GM21381 (cell line): Measurements from ENCODE around the gene DOCK4.
"Not testable (repeated sequence)": the region's sequence is repeated elsewhere in the genome, so short reads cannot be mapped to it uniquely, and the experiment has no call there.

ENCODE experiments used
- ATAC-seq: cut with Tn5 transposase; IDR thresholded peaks from one replicate; pipeline ENCODE4 v1.9.1; 2021; ENCODE audit warnings: mild to moderate bottlenecking, moderate library complexity; ENCODE audit not compliant: unreplicated experiment

The DOCK4 gene

GRCh38 chr7:111914291-111914690, 291.9 kb downstream of the DOCK4 start:
- ATAC-seq, result no peak

GRCh38 chr7:111911166-111911961, 294.8 kb downstream of the DOCK4 start:
- ATAC-seq, result no peak

DNA sequence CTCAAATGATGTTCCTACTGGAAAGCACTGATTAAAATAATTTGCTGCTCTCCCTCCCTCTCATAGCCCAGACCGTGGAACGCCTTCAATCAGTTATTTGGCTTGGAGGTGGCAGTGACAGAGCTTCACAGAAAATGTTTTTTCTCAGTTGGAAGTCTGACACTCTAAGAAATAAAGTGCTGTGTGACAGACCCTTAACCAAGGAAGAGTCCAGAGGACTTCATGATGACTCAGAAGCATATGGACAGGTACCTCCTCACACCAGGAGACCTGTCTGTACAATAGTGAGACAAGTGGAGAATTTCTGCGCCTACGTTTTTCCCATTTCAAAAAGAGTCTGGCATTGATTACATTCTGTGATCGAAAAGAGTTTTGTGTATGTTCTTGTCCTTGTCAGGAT, 295.5 kb downstream of the DOCK4 start:
- ATAC-seq, result no peak

DNA sequence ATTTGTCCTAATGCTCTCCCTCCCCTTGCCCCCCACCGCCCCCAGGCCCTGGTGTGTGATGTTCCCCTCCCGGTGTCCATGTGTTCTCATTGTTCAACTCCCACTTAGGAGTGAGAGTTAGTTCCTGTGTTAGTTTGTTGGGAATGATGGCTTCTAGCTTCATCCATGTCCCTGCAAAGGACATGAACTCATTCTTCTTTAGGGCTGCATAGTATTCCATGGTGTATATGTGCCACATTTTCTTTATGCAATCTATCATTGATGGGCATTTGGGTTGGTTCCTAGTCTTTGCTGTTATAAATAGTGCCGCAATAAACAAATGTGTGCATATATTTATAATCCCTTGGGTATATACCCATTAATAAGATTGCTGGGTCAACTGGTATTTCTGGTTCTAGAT, 297.5 kb downstream of the DOCK4 start:
- not testable (repeated sequence) for ATAC-seq

GRCh38 chr7:111903797-111904196, 302.4 kb downstream of the DOCK4 start:
- no peak for ATAC-seq

- ATAC-seq, result no peak
Measured at GRCh38 chr7:111903016-111903415, 303.2 kb downstream of the DOCK4 start.

DNA sequence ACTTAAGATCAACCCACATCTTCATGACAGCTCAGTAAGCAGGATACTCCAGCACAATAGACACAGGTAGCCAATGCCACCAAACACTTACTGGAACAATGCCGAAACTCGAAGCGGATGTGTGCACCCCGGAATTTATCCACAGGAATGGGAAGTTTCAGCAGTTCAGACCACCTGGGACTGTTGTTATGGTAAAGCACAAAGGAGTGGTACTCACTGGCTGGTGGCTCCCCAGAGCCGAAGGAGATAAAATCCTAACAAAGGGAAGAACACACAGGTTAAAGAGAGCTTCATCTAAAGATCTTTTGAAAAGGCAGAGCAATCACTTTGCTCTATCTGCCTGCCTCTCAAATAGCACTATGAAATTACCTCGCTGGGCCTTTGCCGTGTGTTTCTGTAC, 305.9 kb downstream of the DOCK4 start:
- ATAC-seq, result no peak

DNA sequence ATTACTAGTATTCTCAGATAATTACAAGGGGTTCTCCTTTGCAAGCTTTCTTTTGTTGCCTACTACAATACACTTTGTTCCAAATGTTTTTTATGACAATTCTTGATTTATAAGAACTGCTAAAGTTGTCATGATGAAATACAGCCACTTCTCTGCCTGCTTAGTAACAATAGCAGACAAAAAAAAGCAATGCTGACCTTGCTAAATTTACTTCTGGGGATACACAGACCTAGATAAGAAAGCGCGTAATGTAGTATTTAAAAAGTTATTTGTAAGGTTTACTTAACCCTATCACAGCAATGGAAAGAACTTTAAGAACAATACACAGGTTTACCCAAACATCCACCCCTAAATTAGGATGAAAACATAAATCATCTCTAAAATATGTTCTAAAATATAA, 311.1 kb downstream of the DOCK4 start:
- ATAC-seq, result no peak

DNA sequence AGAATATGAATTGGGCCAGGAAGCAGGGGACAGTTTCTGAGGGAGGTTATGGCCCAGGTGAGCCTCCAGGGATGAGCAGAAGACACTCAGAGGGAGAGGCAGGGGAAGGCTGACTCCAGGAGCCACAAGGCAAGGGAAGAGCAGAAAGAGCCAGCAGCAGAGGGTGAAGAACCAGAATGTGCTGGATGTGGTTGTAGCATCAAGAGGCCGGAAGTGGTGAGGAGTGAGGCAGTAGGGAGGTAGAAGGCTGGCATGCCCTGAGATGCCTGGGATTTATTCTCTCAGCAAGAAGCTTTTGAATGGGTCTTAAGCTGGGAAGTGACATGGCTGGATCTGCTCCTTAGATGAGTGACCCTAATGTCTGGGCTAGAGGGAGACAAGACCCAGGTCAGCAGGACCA, 311.7 kb downstream of the DOCK4 start:
- ATAC-seq, result no peak

GRCh38 chr7:111893190-111893589, 313.0 kb downstream of the DOCK4 start:
- no peak for ATAC-seq

GRCh38 chr7:111892588-111892987, 313.6 kb downstream of the DOCK4 start:
- ATAC-seq, result no peak

- ATAC-seq, result no peak
Measured at GRCh38 chr7:111887734-111888133, 318.5 kb downstream of the DOCK4 start.

- no peak for ATAC-seq
Measured at GRCh38 chr7:111886233-111886632, 320.0 kb downstream of the DOCK4 start.

DNA sequence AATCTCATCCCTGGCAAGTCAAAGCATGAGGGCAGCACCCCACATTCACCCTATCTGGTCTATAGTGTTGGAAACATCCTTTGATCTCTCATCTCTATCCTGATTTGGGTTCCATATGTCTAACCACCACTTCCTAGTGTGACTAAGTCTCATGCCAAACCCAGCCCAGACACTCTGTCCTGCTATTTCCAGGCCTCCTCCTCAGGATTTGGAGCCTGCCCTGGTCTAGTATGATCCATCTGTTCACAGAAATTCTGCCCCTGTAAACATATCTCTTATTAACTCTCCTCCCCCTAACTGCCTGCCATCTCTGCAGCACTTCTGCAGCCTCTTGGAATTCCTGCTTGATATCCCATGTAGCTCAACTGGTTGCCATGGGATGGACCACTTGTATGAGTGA, 323.0 kb downstream of the DOCK4 start:
- no peak for ATAC-seq

- ATAC-seq, result no peak
Measured at GRCh38 chr7:111878785-111879184, 327.4 kb downstream of the DOCK4 start.

DNA sequence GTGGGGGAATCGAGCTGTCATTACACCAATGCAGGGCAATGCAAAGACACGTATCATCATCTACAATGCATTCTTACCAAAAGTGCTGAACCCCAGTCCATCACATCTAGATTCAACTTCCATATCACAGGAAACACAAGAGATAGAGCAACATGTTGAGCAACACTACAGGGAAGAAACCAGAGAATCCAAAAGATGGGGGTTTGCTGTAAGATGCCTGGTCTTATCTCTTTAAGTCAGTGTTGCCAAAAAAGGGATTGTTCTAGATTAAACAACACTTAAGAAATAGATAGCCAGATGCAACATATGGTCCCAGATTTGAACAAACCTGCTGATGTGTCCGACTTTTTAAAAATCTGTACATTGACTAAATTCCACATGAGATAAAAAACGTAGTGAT, 328.3 kb downstream of the DOCK4 start:
- ATAC-seq, result no peak

- no peak for ATAC-seq
Measured at GRCh38 chr7:111873963-111874690, 332.1 kb downstream of the DOCK4 start.

GRCh38 chr7:111873326-111873646, 332.9 kb downstream of the DOCK4 start:
- ATAC-seq, result no peak

DNA sequence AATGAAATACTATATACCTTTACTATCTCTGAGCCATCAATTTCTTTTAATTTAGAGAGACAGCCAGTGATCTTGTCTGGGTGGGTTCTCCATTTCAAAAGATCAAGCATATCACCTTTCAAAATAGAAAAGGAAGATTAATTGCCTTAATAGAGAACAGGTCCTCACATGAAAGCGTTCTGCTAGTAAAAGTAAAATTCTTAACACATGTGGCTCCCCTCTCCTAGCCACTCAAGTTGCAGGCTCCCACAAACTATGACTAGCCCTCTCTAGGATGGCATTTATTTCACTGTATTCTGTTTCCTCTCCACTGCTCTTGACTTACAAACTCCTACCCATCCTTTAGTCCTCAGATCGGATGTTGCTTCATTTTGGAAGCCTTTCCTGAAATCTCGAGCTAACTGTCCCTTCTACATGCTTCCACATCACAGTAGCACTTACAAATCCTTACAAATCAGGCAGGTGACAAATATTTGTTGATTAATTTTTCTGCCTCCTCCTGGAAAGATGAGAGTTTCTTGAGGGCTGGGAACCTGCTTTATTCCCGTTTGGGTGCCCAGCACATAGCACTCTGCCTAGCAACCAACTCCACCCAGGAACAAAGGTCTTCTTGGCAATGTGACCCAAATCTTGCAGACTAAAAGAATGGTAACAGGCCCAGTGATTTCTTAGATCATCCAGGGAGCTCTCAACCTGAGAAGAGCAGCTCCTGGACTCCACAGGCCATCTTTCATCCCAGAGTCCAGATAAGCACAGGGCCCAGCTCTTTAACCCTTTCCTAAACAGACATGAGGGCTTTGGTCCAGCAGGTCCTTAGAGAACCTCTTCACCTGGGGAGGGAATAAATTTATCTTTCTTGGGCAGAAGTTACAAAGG, 333.5 kb downstream of the DOCK4 start:
- no peak for ATAC-seq

DNA sequence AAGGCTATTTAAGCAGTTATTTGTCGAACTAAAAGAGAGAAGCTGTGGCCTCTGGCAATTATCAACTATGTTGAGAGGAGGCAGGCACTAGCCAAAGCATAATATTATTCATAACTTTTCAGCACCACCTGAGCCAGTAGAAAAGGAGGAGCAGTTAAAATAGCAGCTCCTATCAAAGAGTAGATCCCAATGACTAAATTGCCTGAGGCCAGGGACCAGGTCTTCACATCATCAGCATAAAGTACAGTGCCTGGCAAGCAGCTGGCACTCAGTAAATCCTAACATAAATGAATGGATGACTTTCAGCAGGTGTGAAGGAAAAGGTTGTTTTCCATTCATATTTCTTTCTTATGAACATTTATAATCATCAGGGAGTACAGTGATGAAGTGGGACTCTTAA, 334.9 kb downstream of the DOCK4 start:
- no peak for ATAC-seq

GRCh38 chr7:111869280-111869679, 336.9 kb downstream of the DOCK4 start:
- ATAC-seq, result no peak
